ENCODE data around the gene FBXL7.

The FBXL7 gene

DNA sequence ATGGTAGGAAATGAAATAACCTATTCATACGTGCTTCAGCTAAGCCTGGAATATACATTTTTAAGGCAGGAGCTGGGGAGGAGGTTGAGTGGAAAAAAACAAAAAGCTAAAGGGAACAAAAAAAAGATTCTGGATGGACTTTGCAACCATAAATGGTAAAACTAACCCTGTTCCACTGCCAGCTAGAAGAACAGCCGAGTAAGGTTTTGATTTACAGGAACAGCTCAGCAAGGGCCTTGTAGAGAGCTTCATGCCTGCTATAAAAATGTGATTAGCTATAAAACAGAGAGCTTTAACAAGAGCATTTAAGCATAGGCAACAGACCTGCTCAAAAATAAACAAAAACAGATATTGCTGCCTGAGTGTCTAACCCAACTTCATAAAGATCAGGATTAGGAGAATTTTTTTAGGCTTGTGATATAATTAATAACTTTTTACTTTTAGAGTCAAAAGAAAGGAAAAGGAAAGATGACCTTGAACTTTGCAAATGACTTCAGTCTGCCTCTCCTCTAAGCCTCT, 194.8 kb downstream of the FBXL7 start:
- no peak overlapping the region for H3K27ac ChIP-seq (ENCODE audit: low read depth, low read length)
- no peaks in the 10 kb centered on the region for H3K79me2 ChIP-seq (ENCODE audit: insufficient read depth, low read length)
- TF ChIP-seq, protein P1, sequence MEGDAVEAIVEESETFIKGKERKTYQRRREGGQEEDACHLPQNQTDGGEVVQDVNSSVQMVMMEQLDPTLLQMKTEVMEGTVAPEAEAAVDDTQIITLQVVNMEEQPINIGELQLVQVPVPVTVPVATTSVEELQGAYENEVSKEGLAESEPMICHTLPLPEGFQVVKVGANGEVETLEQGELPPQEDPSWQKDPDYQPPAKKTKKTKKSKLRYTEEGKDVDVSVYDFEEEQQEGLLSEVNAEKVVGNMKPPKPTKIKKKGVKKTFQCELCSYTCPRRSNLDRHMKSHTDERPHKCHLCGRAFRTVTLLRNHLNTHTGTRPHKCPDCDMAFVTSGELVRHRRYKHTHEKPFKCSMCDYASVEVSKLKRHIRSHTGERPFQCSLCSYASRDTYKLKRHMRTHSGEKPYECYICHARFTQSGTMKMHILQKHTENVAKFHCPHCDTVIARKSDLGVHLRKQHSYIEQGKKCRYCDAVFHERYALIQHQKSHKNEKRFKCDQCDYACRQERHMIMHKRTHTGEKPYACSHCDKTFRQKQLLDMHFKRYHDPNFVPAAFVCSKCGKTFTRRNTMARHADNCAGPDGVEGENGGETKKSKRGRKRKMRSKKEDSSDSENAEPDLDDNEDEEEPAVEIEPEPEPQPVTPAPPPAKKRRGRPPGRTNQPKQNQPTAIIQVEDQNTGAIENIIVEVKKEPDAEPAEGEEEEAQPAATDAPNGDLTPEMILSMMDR (IDR thresholded peaks at IDR 0.05; ENCODE audit: insufficient read depth, low read length, poor library complexity, severe bottlenecking) = no peak
- no peak for TF ChIP-seq EZH2phosphoT487 (conservative IDR thresholded peaks at IDR 0.05; ENCODE audit: low read length)
- no peaks in the 10 kb centered on the region for H3K9me3 ChIP-seq (ENCODE audit: insufficient read depth, low read length)
- no peaks in the 10 kb centered on the region for H3K9me2 ChIP-seq (replicated peaks; ENCODE audit: insufficient read depth, low read length)
- H4K20me1 ChIP-seq (ENCODE audit: low read depth, low read length) = no peaks in the 10 kb centered on the region
- H3K36me3 ChIP-seq (ENCODE audit: low read length) = no peaks in the 10 kb centered on the region
- no peak overlapping the region for H3K4me2 ChIP-seq (ENCODE audit: low read depth, low read length, poor library complexity, severe bottlenecking)
- H3K4me3 ChIP-seq (ENCODE audit: insufficient read depth, low read length, poor library complexity, severe bottlenecking) = no peak overlapping the region
- no peaks in the 10 kb centered on the region for H3K27me3 ChIP-seq (ENCODE audit: low read length)
- H3F3A ChIP-seq (ENCODE audit: insufficient read depth) = no peaks in the 10 kb centered on the region
- H2AFZ ChIP-seq (ENCODE audit: low read depth, low read length, severe bottlenecking) = no peak overlapping the region
- H3K9ac ChIP-seq (ENCODE audit: low read length) = no peak overlapping the region

DNA sequence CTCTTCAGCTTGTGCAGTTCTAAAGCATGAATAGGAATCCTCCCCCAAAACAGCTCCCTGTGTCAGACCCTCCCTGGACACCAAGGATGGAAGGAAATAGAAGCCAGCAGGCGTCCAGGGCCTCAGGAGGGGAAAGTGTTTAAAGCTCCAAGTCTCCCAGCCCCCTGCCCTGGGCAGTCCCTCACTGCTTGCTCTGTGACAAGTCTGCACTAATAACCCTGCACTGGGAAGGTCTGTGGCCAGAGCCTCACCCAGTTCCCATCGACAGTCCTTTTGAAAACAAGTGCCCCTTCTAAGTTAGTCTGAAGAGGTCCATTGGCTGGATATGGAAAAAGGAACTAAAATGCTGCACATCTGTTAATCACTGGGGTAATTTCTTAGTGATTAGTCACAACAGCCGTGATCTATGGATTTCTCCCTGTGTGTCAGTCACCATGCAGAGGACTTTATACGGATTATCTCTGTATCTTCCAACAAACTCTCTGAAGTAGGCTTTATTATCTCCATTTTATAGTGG, 195.3 kb downstream of the FBXL7 start:
- Histone ChIP-seq H3K4me3 (ENCODE audit: insufficient read depth, low read length, poor library complexity, severe bottlenecking) (no peak overlapping the region), H3K27ac (ENCODE audit: low read depth, low read length) (no peak overlapping the region), H3K27me3 (ENCODE audit: low read length) (no peaks in the 10 kb centered on the region), H3K79me2 (ENCODE audit: insufficient read depth, low read length) (no peaks in the 10 kb centered on the region), H3K9me2 (replicated peaks; ENCODE audit: insufficient read depth, low read length) (no peaks in the 10 kb centered on the region), H3K4me2 (ENCODE audit: low read depth, low read length, poor library complexity, severe bottlenecking) (no peak overlapping the region), H3K36me3 (ENCODE audit: low read length) (no peaks in the 10 kb centered on the region), H3K9me3 (ENCODE audit: insufficient read depth, low read length) (no peaks in the 10 kb centered on the region), H3F3A (ENCODE audit: insufficient read depth) (no peaks in the 10 kb centered on the region), H4K20me1 (ENCODE audit: low read depth, low read length) (no peaks in the 10 kb centered on the region), H2AFZ (ENCODE audit: low read depth, low read length, severe bottlenecking) (no peak overlapping the region), H3K9ac (ENCODE audit: low read length) (no peak overlapping the region)
- TF ChIP-seq, protein P1 (IDR thresholded peaks at IDR 0.05; ENCODE audit: insufficient read depth, low read length, poor library complexity, severe bottlenecking) = no peak
- no peak for TF ChIP-seq EZH2phosphoT487 (conservative IDR thresholded peaks at IDR 0.05; ENCODE audit: low read length)

GRCh38 chr5:15700373-15700772, 200.4 kb downstream of the FBXL7 start:
- H2AFZ ChIP-seq (ENCODE audit: low read depth, low read length, severe bottlenecking) = no peak overlapping the region
- H3K27me3 ChIP-seq (ENCODE audit: low read length) = no peaks in the 10 kb centered on the region
- H3K27ac ChIP-seq (ENCODE audit: low read depth, low read length) = no peak overlapping the region
- H3K4me2 ChIP-seq (ENCODE audit: low read depth, low read length, poor library complexity, severe bottlenecking) = no peak overlapping the region
- H3K9ac ChIP-seq (ENCODE audit: low read length) = no peak overlapping the region
- H3K9me2 ChIP-seq (replicated peaks; ENCODE audit: insufficient read depth, low read length) = no peaks in the 10 kb centered on the region
- H4K20me1 ChIP-seq (ENCODE audit: low read depth, low read length) = no peaks in the 10 kb centered on the region
- no peaks in the 10 kb centered on the region for H3K9me3 ChIP-seq (ENCODE audit: insufficient read depth, low read length)
- no peaks in the 10 kb centered on the region for H3K36me3 ChIP-seq (ENCODE audit: low read length)
- H3K79me2 ChIP-seq (ENCODE audit: insufficient read depth, low read length) = no peaks in the 10 kb centered on the region
- TF ChIP-seq, protein P1 (IDR thresholded peaks at IDR 0.05; ENCODE audit: insufficient read depth, low read length, poor library complexity, severe bottlenecking) = no peak
- TF ChIP-seq EZH2phosphoT487 (conservative IDR thresholded peaks at IDR 0.05; ENCODE audit: low read length) = no peak
- H3K4me3 ChIP-seq (ENCODE audit: insufficient read depth, low read length, poor library complexity, severe bottlenecking) = no peak overlapping the region
- H3F3A ChIP-seq (ENCODE audit: insufficient read depth) = no peaks in the 10 kb centered on the region
